Diencephalon (tissue), 1 donor: ENCODE data around the gene PRMT3. TPM values are rescaled to one million over a fixed set of nuclear protein-coding genes. Genes with fewer than 3 reads are reported as not detected.

Source experiments
- total RNA-seq: library from RNA; depleted of rRNA; stranded (reverse); fragments of >200 nt; gene quantifications from one replicate; pipeline ENCODE4 v1.2.3, GENCODE V29; 2014

The PRMT3 gene
- total RNA-seq, result 21.7 TPM

DNA sequence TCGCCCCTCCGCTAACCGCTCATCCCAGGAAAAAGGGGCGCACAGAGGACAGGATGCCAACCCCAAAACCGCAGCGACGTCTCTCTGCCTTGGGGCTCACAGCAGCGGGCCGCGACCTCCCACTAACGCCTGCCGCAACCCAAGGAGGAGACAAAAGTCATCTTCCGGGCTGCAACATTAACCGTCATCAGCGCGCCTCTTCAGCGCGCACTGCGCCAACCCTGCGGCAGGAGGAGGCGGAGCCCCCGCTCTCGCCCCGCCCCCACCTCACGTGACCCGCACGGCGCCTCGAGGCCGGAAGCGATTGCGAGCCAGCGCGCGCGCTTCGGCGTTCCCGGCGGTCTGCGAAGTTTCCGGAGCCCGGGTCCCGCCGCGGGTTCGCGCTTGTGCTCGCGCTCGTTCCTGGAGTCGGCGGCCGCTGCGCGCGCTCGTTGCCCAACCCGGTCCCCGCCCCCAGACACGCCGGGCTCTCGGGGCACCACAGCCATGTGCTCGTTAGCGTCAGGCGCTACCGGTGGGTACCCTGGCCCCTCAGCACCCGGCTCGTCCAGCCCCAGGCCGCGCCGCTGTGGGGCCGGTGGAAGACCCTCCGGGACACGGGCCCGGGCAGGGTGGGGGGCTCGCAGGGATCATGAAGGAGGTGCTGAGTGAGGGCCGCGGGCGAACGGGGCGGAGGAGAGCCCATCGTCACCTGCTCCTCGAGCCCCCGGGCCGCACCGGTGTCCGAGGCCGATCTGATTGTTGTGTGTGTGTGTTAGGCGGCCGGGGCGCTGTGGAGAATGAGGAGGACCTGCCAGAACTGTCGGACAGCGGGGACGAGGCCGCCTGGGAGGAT, at the start of gene PRMT3:
PRMT3 (plus strand) TSS at position 456 of the 835 bp plus-strand sequence; CDS start at position 487, 31 bp downstream.

DNA sequence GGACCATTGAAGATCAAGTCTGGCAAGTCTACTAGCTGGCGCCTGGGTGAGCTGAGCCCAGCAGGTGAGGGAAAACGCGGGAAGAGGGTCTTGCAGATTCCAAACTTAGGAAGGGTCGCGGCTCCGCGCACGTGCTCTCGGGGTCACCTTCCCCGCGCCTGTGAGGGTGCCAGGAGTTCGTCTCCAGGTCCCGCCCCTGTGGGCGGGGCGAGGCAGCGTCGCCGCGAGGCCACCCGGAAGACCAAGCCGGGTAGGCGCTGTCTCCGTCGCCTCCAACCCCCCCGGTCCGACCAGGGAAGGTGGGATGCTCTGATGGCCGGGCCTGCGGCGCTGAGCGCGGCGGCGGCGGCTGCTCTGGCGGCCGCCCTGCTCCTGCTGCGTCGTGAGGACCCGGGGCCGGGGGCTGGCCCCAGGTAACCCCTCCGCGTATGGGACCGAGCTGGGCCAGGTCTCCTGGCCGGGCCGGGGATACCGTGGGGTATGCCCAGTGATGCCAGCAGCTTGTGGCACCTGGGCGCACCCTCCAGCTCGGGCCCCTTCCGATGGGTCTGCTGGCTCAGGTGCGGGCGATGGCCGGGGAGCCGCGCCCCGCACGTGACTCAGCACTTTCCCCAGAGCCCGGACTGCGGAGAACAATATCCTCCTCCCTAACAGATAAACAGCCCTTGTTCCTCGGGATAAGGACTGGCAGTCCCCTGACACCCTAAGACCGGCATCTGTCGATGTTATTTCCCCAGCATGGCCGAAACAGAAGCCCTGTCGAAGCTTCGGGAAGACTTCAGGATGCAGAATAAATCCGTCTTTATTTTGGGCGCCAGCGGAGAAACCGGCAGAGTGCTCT, 23.8 kb upstream of the PRMT3 start, which contains the start of gene HTATIP2:
HTATIP2 (plus strand) TSS at position 215 of the 841 bp plus-strand sequence; CDS start at position 739, 524 bp downstream.

Other genes with a start within 250 kb of the PRMT3 start
- gene DBX1, start 227.2 kb upstream of the PRMT3 start, total RNA-seq, result not detected
- 5.1 TPM for gene HTATIP2, start 24.0 kb upstream of the PRMT3 start, total RNA-seq
- 0.23 TPM for gene SLC6A5, start 211.9 kb downstream of the PRMT3 start, total RNA-seq